ENCODE measurements around the gene FILIP1L. TPM values are rescaled to one million over a fixed set of nuclear protein-coding genes. Genes with fewer than 3 reads are reported as not detected.

The FILIP1L gene
- total and polyA plus RNA-seq, 2 experiments from 2014 or later = 0.45 to 0.82 TPM

GRCh38 chr3:100027321-100027720 lies 87.0 kb downstream of the FILIP1L start:
- Histone ChIP-seq H3K27me3 (no peaks in the 10 kb centered on the region), H3K9me3 (ENCODE audit: low read depth) (no peaks in the 10 kb centered on the region), H3K36me3 (no peaks in the 10 kb centered on the region), H3K27ac (no peak overlapping the region), H3K4me3 (no peak overlapping the region), H3K4me1 (ENCODE audit: low read depth) (no peaks in the 10 kb centered on the region)
- no peak for DNase-seq (ENCODE audit: low read depth in 1 of 2, low spot score in 1 of 2)
- TF ChIP-seq CTCF (IDR thresholded peaks at IDR 0.05; ENCODE audit: low read depth, low read length) = no peak

GRCh38 chr3:100024520-100025303 lies 89.6 kb downstream of the FILIP1L start:
- Histone ChIP-seq H3K4me1 (ENCODE audit: low read depth) (no peaks in the 10 kb centered on the region), H3K4me3 (no peak overlapping the region), H3K27ac (no peak overlapping the region), H3K27me3 (no peaks in the 10 kb centered on the region), H3K36me3 (no peaks in the 10 kb centered on the region), H3K9me3 (ENCODE audit: low read depth) (no peaks in the 10 kb centered on the region)
- DNase-seq (ENCODE audit: low read depth in 1 of 2, low spot score in 1 of 2) = peak in 1 of 2 donors; percentile 49
- TF ChIP-seq CTCF (IDR thresholded peaks at IDR 0.05; ENCODE audit: low read depth, low read length) = no peak

GRCh38 chr3:100023595-100023994 lies 90.7 kb downstream of the FILIP1L start:
- no peaks in the 10 kb centered on the region for H3K9me3 ChIP-seq (ENCODE audit: low read depth)
- no peaks in the 10 kb centered on the region for H3K36me3 ChIP-seq
- TF ChIP-seq CTCF (IDR thresholded peaks at IDR 0.05; ENCODE audit: low read depth, low read length) = no peak
- H3K27ac ChIP-seq = no peak overlapping the region
- no peak overlapping the region for H3K4me3 ChIP-seq
- DNase-seq (ENCODE audit: low read depth in 1 of 2, low spot score in 1 of 2) = no peak
- H3K4me1 ChIP-seq (ENCODE audit: low read depth) = no peaks in the 10 kb centered on the region
- H3K27me3 ChIP-seq = no peaks in the 10 kb centered on the region

GRCh38 chr3:100023150-100023549 lies 91.2 kb downstream of the FILIP1L start:
- Histone ChIP-seq H3K4me3 (no peak overlapping the region), H3K4me1 (ENCODE audit: low read depth) (no peaks in the 10 kb centered on the region), H3K36me3 (no peaks in the 10 kb centered on the region), H3K27me3 (no peaks in the 10 kb centered on the region), H3K27ac (no peak overlapping the region), H3K9me3 (ENCODE audit: low read depth) (no peaks in the 10 kb centered on the region)
- DNase-seq (ENCODE audit: low read depth in 1 of 2, low spot score in 1 of 2) = peak in 1 of 2 donors; percentile 34
- no peak for TF ChIP-seq CTCF (IDR thresholded peaks at IDR 0.05; ENCODE audit: low read depth, low read length)

- Histone ChIP-seq H3K4me1 (ENCODE audit: low read depth) (no peaks in the 10 kb centered on the region), H3K36me3 (no peaks in the 10 kb centered on the region), H3K9me3 (ENCODE audit: low read depth) (no peaks in the 10 kb centered on the region), H3K4me3 (no peak overlapping the region), H3K27ac (no peak overlapping the region), H3K27me3 (no peaks in the 10 kb centered on the region)
- TF ChIP-seq CTCF (IDR thresholded peaks at IDR 0.05; ENCODE audit: low read depth, low read length) = no peak
- no peak for DNase-seq (ENCODE audit: low read depth in 1 of 2, low spot score in 1 of 2)
Measured at GRCh38 chr3:100022506-100022905, 91.8 kb downstream of the FILIP1L start.
